CD4-positive, alpha-beta T cell (primary cell): ENCODE results near the gene PDE3B. TPM values are rescaled to one million over a fixed set of nuclear protein-coding genes. Genes with fewer than 3 reads are reported as not detected.
A peak's percentile ranks its signal among the peaks of the same experiment; 100 is the strongest.
"Not testable (repeated sequence)": the region's sequence is repeated elsewhere in the genome, so short reads cannot be mapped to it uniquely, and the experiment has no call there.

Experiments
- ATAC-seq: fragments of 200-7000 bp; cut with Tn5 transposase; one replicate; pipeline ENCODE4 v1.10.0; 2022; ENCODE audit warnings: mild to moderate bottlenecking; ENCODE audit not compliant: poor library complexity
- CTCF ChIA-PET: fragments of 350-600 bp; sonication (Branson Sonifier 250); formaldehyde crosslinking; loops from one replicate; lab custom pipeline; 2021; ENCODE audit warnings: antibody characterized with exemption, inconsistent platforms; lab: Charles Lee
- POLR2A ChIA-PET: fragments of 350-600 bp; sonication (Branson Sonifier 250); formaldehyde crosslinking; loops from one replicate; lab custom pipeline; 2021; ENCODE audit warnings: antibody characterized with exemption, inconsistent platforms; lab: Charles Lee
- DNase-seq, 14 experiments: peaks; one replicate each; pipeline ENCODE4 v3.0.0-alpha.2; 2013 to 2020; ENCODE audit warnings: mixed read lengths in 2 of 14
- H3K27ac ChIP-seq, 2 donors: one replicate each; pipeline versions ENCODE4 v1.5.1 to v1.7.0; 2013; ENCODE audit warnings: low read length in 2 of 2, low read depth in 1 of 2, mild to moderate bottlenecking in 1 of 2
- H3K27me3 ChIP-seq, 2 experiments: 1 replicate in 1 of 2; 2 replicates in 1 of 2; pipeline versions ENCODE4 v1.6.1 to v1.7.0; 2013; ENCODE audit warnings: low read length in 2 of 2, control low read depth in 1 of 2, mild to moderate bottlenecking in 1 of 2, moderate library complexity in 1 of 2; ENCODE audit not compliant: insufficient read depth in 2 of 2, control insufficient read depth in 1 of 2
- H3K36me3 ChIP-seq: one replicate; pipeline ENCODE4 v1.6.1; 2013; ENCODE audit warnings: low read length, control low read depth; ENCODE audit not compliant: insufficient read depth
- H3K4me1 ChIP-seq: one replicate; pipeline ENCODE4 v1.6.1; 2013; ENCODE audit warnings: low read length, control low read depth; ENCODE audit not compliant: insufficient read depth
- H3K4me3 ChIP-seq: one replicate; pipeline ENCODE4 v1.5.1; 2013; ENCODE audit warnings: mild to moderate bottlenecking, low read length, moderate library complexity
- H3K9me3 ChIP-seq, 2 experiments: 1 replicate in 1 of 2; 2 replicates in 1 of 2; pipeline versions ENCODE4 v1.6.1 to v1.7.0; 2013; ENCODE audit warnings: low read length in 2 of 2, mild to moderate bottlenecking in 2 of 2, control low read depth in 1 of 2, moderate library complexity in 1 of 2; ENCODE audit not compliant: control insufficient read depth in 1 of 2, insufficient read depth in 1 of 2
- H3K27ac Mint-ChIP-seq: one replicate; pipeline ENCODE4 v1.8.0; 2020; ENCODE audit warnings: mixed read lengths
- H3K27me3 Mint-ChIP-seq: one replicate; pipeline ENCODE4 v1.8.0; 2021; ENCODE audit warnings: mixed read lengths
- H3K36me3 Mint-ChIP-seq: one replicate; pipeline ENCODE4 v1.8.0; 2021; ENCODE audit warnings: low read depth, mixed read lengths
- H3K4me1 Mint-ChIP-seq: one replicate; pipeline ENCODE4 v1.8.0; 2021; ENCODE audit warnings: low read depth, mixed read lengths
- H3K4me3 Mint-ChIP-seq: one replicate; pipeline ENCODE4 v1.8.0; 2020; ENCODE audit warnings: mild to moderate bottlenecking, mixed read lengths
- H3K9me3 Mint-ChIP-seq: one replicate; pipeline ENCODE4 v1.8.0; 2020; ENCODE audit warnings: mixed read lengths
- CTCF ChIP-seq: fragments of 200-600 bp; IDR thresholded peaks from one replicate; pipeline ENCODE4 v1.8.0; 2022; ENCODE audit warnings: antibody characterized with exemption, mild to moderate bottlenecking
- intact Hi-C, 2 experiments: fragments of 100-400 bp; cut with DNase I in 1 of 2; cut with micrococcal nuclease in 1 of 2; formaldehyde crosslinking; loops; one replicate each; pipeline versions ENCODE4 v1.15.1 to v1.9.0; 2023 to 2025; cut with DNase I, micrococcal nuclease
- total RNA-seq, 174 experiments: library from RNA in 2 of 174; stranded (reverse) in 2 of 174; gene quantifications; one replicate each; pipeline ENCODE4 v1.2.3 and lab custom pipeline; 2021 to 2026

Gene PDE3B
- total RNA-seq, 2 experiments from 2014 or later: 103 to 106 TPM

DNA sequence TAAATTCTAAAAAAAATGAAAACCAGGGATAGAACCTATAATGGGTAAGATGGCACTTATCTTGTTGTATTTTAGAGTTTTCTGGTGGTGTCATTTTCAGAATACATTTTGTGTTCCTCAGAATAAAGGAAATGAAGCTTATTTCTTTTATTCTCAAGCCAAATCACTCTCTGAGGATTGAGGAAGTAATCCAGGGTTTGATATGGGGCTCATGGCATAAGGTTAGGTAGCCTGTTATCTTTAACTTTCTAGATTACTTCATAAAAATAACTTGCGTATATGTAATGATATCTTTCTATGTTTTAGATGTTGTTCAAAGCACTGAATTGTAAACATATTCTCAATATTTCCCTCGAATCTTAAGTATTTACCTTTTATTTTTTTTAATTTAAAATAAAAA lies 33.5 kb downstream of the PDE3B start:
- no peaks in the 10 kb centered on the region for H3K9me3 ChIP-seq
- peaks cover 92% of the 10 kb centered on the region for H3K4me1 Mint-ChIP-seq
- POLR2A ChIA-PET: no interaction called here

GRCh38 chr11:14678350-14678749 lies 34.7 kb downstream of the PDE3B start:
- intact Hi-C loops: no loop called here
- H3K27ac ChIP-seq: no peak overlapping the region
- no peaks in the 10 kb centered on the region for H3K27me3 ChIP-seq
- Mint-ChIP-seq H3K4me3 (no peak overlapping the region), H3K27ac (no peak overlapping the region), H3K36me3 (peaks cover 88% of the 10 kb centered on the region), H3K9me3 (peaks cover 15% of the 10 kb centered on the region), H3K4me1 (peaks cover 84% of the 10 kb centered on the region), H3K27me3 (no peaks in the 10 kb centered on the region)
- DNase-seq (no peak), ATAC-seq (no peak)
- POLR2A ChIA-PET: interaction anchor here (0.6 kb wide), 1 partner anchor 84 kb away, joined by 3 read pairs; no protein-coding TSS in a partner anchor
- peaks cover 9% of the 10 kb centered on the region for H3K36me3 ChIP-seq
- no peak overlapping the region for H3K4me3 ChIP-seq
- no peaks in the 10 kb centered on the region for H3K9me3 ChIP-seq
- TF ChIP-seq CTCF: no peak
- H3K4me1 ChIP-seq: no peaks in the 10 kb centered on the region
- CTCF ChIA-PET: no interaction called here

More for the DNA sequence above, 33.5 kb downstream of the PDE3B start:
- Histone ChIP-seq H3K4me3 (no peak overlapping the region), H3K27me3 (no peaks in the 10 kb centered on the region), H3K4me1 (no peaks in the 10 kb centered on the region), H3K27ac (no peak overlapping the region), H3K36me3 (peaks cover 9% of the 10 kb centered on the region)
- H3K36me3 Mint-ChIP-seq: peaks cover 95% of the 10 kb centered on the region
- no peak for TF ChIP-seq CTCF
- H3K9me3 Mint-ChIP-seq: peaks cover 15% of the 10 kb centered on the region
- H3K4me3 Mint-ChIP-seq: no peak overlapping the region
- H3K27ac Mint-ChIP-seq: no peak overlapping the region
- intact Hi-C loops: no loop called here
- H3K27me3 Mint-ChIP-seq: no peaks in the 10 kb centered on the region
- DNase-seq: no peak
- no peak for ATAC-seq
- CTCF ChIA-PET: no interaction called here

DNA sequence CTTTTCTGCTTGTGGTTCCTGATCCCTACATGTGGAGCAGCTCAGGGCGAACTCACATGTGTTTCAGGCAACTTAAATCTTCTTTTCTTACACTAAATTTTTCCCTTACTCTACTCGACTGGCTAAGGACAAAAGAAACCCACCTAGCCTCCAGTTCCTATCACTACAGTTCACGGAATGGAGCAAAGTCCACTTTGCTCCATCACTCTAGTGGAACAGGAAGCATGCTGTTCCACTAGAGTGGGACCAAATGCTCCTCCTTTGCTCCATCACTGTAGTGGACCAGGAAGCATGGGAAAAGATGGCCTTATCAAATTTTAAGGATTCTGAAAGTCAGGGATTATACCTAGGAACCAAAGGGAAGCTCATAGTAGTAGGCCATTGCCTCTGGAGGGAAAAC lies 36.1 kb downstream of the PDE3B start:
- DNase-seq (no peak), ATAC-seq (no peak)
- Histone ChIP-seq H3K27ac (no peak overlapping the region), H3K27me3 (no peaks in the 10 kb centered on the region), H3K4me3 (no peak overlapping the region), H3K9me3 (no peaks in the 10 kb centered on the region), H3K4me1 (no peaks in the 10 kb centered on the region), H3K36me3 (peaks cover 9% of the 10 kb centered on the region)
- Mint-ChIP-seq H3K27ac (peak overlapping the region; percentile 9), H3K36me3 (peaks cover 87% of the 10 kb centered on the region), H3K4me1 (peaks cover 84% of the 10 kb centered on the region), H3K9me3 (peaks cover 17% of the 10 kb centered on the region), H3K4me3 (no peak overlapping the region), H3K27me3 (no peaks in the 10 kb centered on the region)
- intact Hi-C loops: no loop called here
- POLR2A ChIA-PET: no interaction called here
- CTCF ChIA-PET: no interaction called here
- TF ChIP-seq CTCF: no peak

GRCh38 chr11:14684234-14684915 lies 40.8 kb downstream of the PDE3B start:
- POLR2A ChIA-PET: interaction anchor here (0.7 kb wide), 1 partner anchor 164 kb away, joined by 3 read pairs; the partner anchor contains the start of gene PSMA1
- CTCF ChIA-PET: interaction anchor here (1.1 kb wide), 1 partner anchor 17 kb away, joined by 5 read pairs; no protein-coding TSS in a partner anchor
- H3K9me3 ChIP-seq, H3K4me3 ChIP-seq, H3K27me3 Mint-ChIP-seq, ATAC-seq, DNase-seq, H3K36me3 ChIP-seq, intact Hi-C loops, H3K27ac ChIP-seq, H3K4me1 ChIP-seq, H3K27me3 ChIP-seq: not testable (repeated sequence)
- H3K4me3 Mint-ChIP-seq: peak overlapping the region; percentile 44
- H3K4me1 Mint-ChIP-seq: peaks cover 60% of the 10 kb centered on the region
- H3K36me3 Mint-ChIP-seq: peaks cover 64% of the 10 kb centered on the region
- H3K9me3 Mint-ChIP-seq: peaks cover 12% of the 10 kb centered on the region
- H3K27ac Mint-ChIP-seq: peak overlapping the region; percentile 54
